GM21529 (cell line): ENCODE measurements around the gene MKNK1.
A peak's percentile ranks its signal among the peaks of the same experiment; 100 is the strongest.

Experiments used
- ATAC-seq: cut with Tn5 transposase; IDR thresholded peaks from one replicate; pipeline ENCODE4 v1.9.1; 2021; ENCODE audit not compliant: unreplicated experiment

MKNK1 gene

DNA sequence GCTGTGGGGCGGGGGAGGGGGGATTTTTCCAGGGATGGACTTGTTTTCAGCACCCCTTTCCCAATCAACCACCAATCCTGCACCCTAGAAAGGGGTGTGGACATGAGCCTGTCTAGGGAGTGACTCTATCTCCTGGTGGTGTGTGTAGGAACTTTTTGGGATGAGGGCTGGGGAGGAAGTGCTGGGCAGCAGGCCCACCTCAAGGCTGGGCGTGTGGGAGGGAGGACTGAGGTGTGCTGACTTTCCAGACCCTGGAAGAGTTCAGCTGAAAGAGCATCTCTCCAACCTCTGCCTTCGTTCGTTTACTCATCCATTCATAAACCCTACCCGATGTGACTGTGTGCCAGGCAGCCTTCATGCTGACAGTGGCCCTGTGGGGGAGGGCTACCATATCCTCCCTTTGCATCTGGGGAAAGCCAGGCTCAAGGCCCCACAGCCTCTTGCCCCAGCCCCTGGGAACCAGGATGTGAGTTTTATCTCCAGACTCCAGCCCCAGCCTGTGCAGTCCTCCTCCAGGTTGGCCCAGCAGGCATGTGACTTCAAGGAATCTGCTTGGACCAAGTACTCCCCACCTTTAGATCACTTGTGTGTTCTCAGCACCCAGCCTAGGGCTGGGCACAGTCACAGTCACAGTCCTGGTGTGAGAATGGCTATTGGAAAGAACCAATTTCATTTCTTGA lies 59.4 kb downstream of the MKNK1 start:
- no peak for ATAC-seq

DNA sequence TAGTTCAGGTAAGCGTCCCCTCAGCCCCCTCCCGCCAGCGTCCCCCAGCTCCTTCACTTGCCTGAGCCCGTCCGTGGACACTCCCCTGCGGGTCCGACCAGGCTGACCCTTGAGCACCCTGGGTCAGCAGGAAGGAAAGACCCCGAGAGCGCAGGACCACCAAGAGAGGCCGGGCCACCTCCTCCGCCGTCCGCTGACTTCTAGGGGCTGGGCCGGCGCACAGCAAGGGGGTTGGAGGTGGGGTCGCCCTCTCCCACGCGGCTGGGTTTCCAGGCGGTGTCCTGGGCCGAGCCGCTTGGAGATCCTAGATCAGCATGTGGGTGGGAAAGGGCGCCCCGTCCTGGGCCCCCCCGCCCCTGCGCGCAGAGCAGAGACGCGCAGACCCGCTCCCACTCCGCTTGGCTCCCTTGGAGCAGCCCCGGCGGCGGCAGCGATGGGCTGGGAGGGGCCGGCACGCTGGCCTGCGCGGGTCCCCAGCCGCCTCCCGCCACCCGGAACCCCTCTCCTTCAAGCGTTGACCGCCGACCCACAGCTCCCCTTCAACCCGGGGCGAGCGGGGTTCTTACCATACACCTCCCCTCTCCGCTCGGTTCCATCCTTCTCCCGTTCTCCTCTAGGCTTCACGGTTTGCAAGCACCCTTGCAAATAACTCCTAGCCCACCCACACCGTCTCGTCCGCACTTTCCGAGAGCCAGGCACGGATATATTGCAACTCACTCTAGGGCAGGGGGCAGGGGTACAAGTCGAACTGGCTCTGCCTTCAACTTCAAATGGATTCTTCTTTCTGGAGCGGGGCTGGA lies 60.1 kb downstream of the MKNK1 start:
- no peak for ATAC-seq

GRCh38 chr1:46543382-46543760 lies 60.7 kb downstream of the MKNK1 start:
- ATAC-seq, result no peak

DNA sequence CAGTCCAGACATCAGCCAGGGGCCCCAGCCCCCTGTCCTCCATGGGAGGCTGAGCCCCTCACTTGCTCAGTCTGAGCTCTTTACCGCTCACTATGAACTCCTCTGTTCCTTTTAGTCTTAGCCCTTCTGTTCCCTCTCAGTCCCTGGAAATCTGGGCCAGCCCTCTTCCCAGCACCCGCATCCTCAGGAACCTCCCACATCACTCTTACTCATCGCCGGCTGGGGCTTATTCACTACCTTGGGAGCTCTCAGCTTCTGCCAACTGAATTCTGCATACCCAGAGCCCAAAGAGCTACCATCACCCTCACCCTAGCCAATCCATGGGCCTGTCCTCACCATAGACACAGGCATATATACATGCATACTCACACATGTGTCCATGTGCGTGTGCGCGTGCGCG lies 64.1 kb downstream of the MKNK1 start:
- ATAC-seq, result no peak

DNA sequence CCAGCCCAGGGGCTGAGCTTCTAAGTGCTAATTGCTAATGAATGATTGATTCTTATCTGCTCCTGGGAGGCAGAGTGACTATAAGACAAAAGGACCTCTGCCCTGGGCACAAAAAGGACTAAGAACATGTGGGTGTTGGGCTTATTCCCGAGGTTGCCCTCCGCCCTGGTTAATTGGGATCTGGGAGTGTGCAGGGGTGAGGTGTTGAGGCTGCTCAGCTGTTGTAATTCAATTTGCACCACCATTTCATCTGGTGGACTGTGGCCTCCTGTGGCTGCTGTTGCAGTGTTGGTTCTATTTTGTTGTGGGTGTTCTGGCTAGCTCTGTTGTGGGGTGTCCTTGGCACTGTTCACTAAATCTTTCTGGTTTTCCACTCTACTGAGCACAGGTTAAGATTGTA lies 65.9 kb downstream of the MKNK1 start:
- no peak for ATAC-seq

- ATAC-seq, result no peak
These were observed 66.4 kb downstream of the MKNK1 start for GRCh38 chr1:46537651-46538050.

- ATAC-seq, result no peak
These were observed 67.5 kb downstream of the MKNK1 start for GRCh38 chr1:46536527-46536926.

GRCh38 chr1:46535063-46535462 lies 69.0 kb downstream of the MKNK1 start:
- no peak for ATAC-seq

- no peak for ATAC-seq
These were observed 70.7 kb downstream of the MKNK1 start for GRCh38 chr1:46533179-46533864.

DNA sequence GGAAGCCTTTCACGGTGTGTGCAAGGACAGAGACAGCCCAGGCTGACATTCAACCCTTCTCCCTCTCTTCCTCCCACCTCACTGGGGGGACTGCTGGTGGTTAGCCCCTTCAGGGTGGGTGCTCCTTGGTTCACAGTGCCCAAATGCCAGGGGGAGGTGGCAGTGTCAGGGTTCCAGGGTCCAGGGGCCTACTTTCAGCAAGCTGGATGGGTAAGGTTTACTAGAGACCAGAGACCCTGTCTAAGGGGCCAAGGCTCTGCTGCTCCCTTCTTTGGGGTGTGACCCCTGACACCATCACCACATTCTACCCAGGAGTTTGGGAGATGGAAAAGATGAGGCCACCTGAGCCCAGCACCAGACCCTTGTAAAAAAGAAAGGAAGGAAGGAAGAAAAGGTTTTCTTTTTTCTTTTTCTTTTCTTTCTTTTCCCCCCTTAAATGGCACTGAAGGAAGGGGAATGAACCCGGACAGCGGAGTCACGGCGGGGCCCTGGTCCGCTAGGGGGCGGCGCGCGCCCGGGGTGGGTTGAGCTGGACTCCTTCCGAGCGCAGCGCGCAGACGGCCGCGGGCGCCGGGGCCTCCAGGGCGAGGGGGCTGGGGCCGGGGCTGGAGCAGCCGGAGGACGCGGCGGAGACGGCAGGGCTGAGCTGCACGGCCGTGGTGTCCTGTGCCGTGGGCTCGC lies 71.4 kb downstream of the MKNK1 start:
- ATAC-seq, result no peak

GRCh38 chr1:46532095-46532494 lies 72.0 kb downstream of the MKNK1 start:
- ATAC-seq, result no peak

- no peak for ATAC-seq
These were observed 73.2 kb downstream of the MKNK1 start for GRCh38 chr1:46530791-46531409.

DNA sequence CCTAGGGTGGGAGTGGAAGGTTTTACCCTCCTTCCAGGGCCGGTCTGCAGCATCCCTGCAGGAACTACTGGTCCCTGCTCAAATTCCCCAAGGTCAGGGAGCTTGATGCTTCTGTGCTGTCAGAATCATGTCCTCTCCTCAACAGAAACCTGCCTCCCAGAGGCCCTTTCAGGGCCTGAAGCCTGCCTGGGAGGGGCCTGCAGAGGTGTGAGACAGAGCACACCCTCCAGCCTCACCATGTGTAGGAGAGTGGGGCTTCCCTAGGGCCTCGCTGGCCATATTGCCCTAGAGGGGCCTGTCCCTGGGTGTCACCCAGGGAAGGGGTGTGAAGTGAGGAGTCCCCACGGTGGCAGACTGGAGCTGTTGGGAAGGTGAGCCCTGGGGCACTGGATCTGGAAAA lies 73.8 kb downstream of the MKNK1 start:
- ATAC-seq, result no peak

DNA sequence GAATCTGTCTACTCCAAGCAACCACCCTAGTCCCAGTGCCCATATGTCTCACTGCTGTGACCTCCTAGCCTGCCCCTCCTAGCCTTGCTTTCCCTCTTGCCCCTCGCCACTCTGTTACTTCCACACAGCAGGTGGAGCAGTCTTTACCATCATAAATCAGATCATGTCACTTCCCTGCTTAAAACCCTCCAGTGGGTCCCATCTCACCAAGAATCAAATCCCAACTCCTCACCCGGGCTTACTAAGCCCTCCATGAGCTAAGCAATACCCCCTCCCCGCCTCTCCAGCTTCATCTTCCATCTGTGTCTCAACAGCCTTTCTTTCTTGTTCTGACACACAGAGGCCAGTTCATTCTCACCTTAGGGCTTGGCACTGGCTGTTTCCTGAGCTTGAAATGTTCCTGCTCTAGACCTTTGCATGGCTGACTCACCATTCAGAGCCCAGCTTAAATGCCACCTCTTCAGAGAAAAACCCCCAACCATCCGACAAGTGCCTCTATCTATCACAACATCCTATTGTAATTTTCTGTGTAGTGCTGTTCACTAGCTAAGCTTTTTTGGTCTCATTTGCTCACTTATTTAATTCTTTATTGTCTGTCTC lies 74.9 kb downstream of the MKNK1 start:
- no peak for ATAC-seq

GRCh38 chr1:46528297-46528955 lies 75.6 kb downstream of the MKNK1 start:
- no peak for ATAC-seq

GRCh38 chr1:46527474-46528296 lies 76.4 kb downstream of the MKNK1 start:
- ATAC-seq, result peak; percentile 62

DNA sequence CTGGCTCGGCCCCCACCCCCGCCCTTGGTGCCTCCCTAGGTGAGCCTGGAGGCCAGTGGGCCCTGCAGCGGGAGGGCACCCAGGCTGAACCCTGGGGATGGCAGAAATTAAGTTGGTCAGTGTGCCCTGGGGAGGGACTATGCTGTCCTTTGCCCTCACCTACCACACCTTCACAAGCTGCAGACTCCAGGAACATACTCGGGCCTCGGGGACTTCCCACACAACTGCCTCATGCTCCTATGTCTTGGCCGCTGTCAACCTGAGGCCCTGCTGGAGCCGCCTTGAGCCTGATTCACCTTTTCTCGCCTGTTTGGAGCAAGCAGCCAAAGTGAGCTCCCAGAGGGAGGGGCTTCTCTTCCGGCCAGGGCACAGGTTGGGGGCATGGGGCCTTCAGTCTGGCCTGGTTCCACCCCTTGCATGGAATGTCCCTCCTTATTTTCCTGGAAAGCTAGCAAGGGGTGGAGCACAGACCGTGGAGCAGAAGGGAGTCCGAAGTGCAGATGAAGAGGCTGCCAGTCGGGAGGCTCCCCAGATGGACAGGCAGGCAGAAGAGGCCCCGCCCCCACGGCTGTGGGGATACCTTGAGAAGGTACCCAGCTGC lies 77.3 kb downstream of the MKNK1 start:
- ATAC-seq, result no peak

GRCh38 chr1:46526013-46526690 lies 77.9 kb downstream of the MKNK1 start:
- ATAC-seq, result no peak
